Mesothelial cell of epicardium (in vitro differentiated cells): Measurements from ENCODE around the gene DNAI2. TPM values are rescaled to one million over a fixed set of nuclear protein-coding genes. Genes with fewer than 3 reads are reported as not detected.

Experiments
- DNase-seq, 2 experiments: peaks; one replicate each; pipeline ENCODE4 v3.0.0; 2021; ENCODE audit warnings: low spot score in 2 of 2; ENCODE audit not compliant: unreplicated experiment in 2 of 2
- H3K27ac Mint-ChIP-seq: 2 replicates; pipeline ENCODE4 v1.8.0; 2021; ENCODE audit warnings: mixed read lengths
- H3K27me3 Mint-ChIP-seq: 2 replicates; pipeline ENCODE4 v1.8.0; 2021; ENCODE audit warnings: low read depth, mixed read lengths
- H3K36me3 Mint-ChIP-seq: 2 replicates; pipeline ENCODE4 v1.8.0; 2021; ENCODE audit warnings: mixed read lengths
- H3K4me1 Mint-ChIP-seq: 2 replicates; pipeline ENCODE4 v1.8.0; 2021; ENCODE audit warnings: mixed read lengths
- H3K4me3 Mint-ChIP-seq: 2 replicates; pipeline ENCODE4 v1.8.0; 2021; ENCODE audit warnings: mild to moderate bottlenecking, moderate library complexity, mixed read lengths
- H3K9me3 Mint-ChIP-seq: 2 replicates; pipeline ENCODE4 v1.8.0; 2021; ENCODE audit warnings: mixed read lengths
- CTCF ChIP-seq: fragments of 200-600 bp; sonication (generic); IDR thresholded peaks from one replicate; pipeline ENCODE4 v1.5.0; 2021; ENCODE audit warnings: antibody characterized with exemption; ENCODE audit not compliant: unreplicated experiment
- total RNA-seq: library from RNA; stranded (reverse); gene quantifications from 3 replicates; pipeline ENCODE4 v1.2.1, GENCODE V29; 2021

Gene DNAI2
- total RNA-seq, 1 donor from 2014 or later, result not detected

- Mint-ChIP-seq H3K4me3 (no peak overlapping the region), H3K27me3 (peaks cover 7% of the 10 kb centered on the region), H3K4me1 (peaks cover 2% of the 10 kb centered on the region), H3K36me3 (no peaks in the 10 kb centered on the region), H3K9me3 (no peaks in the 10 kb centered on the region), H3K27ac (no peak overlapping the region)
- DNase-seq, result no peak
- no peak for TF ChIP-seq CTCF
Measured at GRCh38 chr17:74230896-74231295, 43.1 kb upstream of the DNAI2 start.

- H3K9me3 Mint-ChIP-seq, result no peaks in the 10 kb centered on the region
- H3K36me3 Mint-ChIP-seq, result no peaks in the 10 kb centered on the region
- H3K27ac Mint-ChIP-seq, result no peak overlapping the region
- H3K4me1 Mint-ChIP-seq, result peaks cover 2% of the 10 kb centered on the region
- DNase-seq, result no peak
- no peak overlapping the region for H3K4me3 Mint-ChIP-seq
- TF ChIP-seq CTCF, result no peak
- peaks cover 2% of the 10 kb centered on the region for H3K27me3 Mint-ChIP-seq
Measured at GRCh38 chr17:74231928-74232907, 41.8 kb upstream of the DNAI2 start.

GRCh38 chr17:74233937-74234336, 40.1 kb upstream of the DNAI2 start:
- Mint-ChIP-seq H3K4me3 (no peak overlapping the region), H3K9me3 (no peaks in the 10 kb centered on the region), H3K27ac (no peak overlapping the region), H3K36me3 (no peaks in the 10 kb centered on the region), H3K27me3 (peaks cover 2% of the 10 kb centered on the region), H3K4me1 (peaks cover 2% of the 10 kb centered on the region)
- no peak for TF ChIP-seq CTCF
- no peak for DNase-seq

GRCh38 chr17:74234486-74234885, 39.5 kb upstream of the DNAI2 start:
- DNase-seq, result no peak
- Mint-ChIP-seq H3K9me3 (no peaks in the 10 kb centered on the region), H3K36me3 (no peaks in the 10 kb centered on the region)

GRCh38 chr17:74235040-74235581, 38.9 kb upstream of the DNAI2 start:
- no peak for TF ChIP-seq CTCF
- Mint-ChIP-seq H3K4me3 (no peak overlapping the region), H3K4me1 (peaks cover 2% of the 10 kb centered on the region), H3K27ac (no peak overlapping the region), H3K36me3 (no peaks in the 10 kb centered on the region), H3K27me3 (peaks cover 2% of the 10 kb centered on the region), H3K9me3 (no peaks in the 10 kb centered on the region)
- DNase-seq, result no peak

More at GRCh38 chr17:74234486-74234885, 39.5 kb upstream of the DNAI2 start:
- Mint-ChIP-seq H3K27me3 (peaks cover 2% of the 10 kb centered on the region), H3K4me3 (no peak overlapping the region), H3K27ac (no peak overlapping the region), H3K4me1 (peaks cover 2% of the 10 kb centered on the region)
- no peak for TF ChIP-seq CTCF
